PC-9 (cell line): Measurements from ENCODE around the gene RIMKLA. TPM values are rescaled to one million over a fixed set of nuclear protein-coding genes. Genes with fewer than 3 reads are reported as not detected.

Experiments used
- BruUV-seq: library from RNA; stranded (reverse); fragments of 400-500 nt; replicated peaks from 2 replicates; lab custom pipeline; 2021; lab: Mats Ljungman, UMichigan
- CTCF ChIA-PET: fragments of 300-600 bp; sonication (Branson Sonifier 250); formaldehyde crosslinking; loops from one replicate; lab custom pipeline; 2022; ENCODE audit warnings: antibody characterized with exemption; lab: Charles Lee
- POLR2A ChIA-PET: fragments of 300-600 bp; sonication (Branson Sonifier 250); formaldehyde crosslinking; loops from one replicate; lab custom pipeline; 2022; ENCODE audit warnings: antibody characterized with exemption; ENCODE audit not compliant: unreplicated experiment; lab: Charles Lee
- DNase-seq, 2 experiments: peaks; one replicate each; pipeline versions ENCODE4 v3.0.0 to v3.0.0-alpha.2; 2015 to 2022; ENCODE audit warnings: mixed read lengths in 1 of 2
- H2AFZ ChIP-seq: fragments of 200-600 bp; sonication (generic); 2 replicates; pipeline ENCODE4 v1.8.1; 2017; ENCODE audit warnings: antibody characterized with exemption
- H3F3A ChIP-seq: fragments of 200-600 bp; sonication (generic); 2 replicates; pipeline ENCODE4 v1.8.1; 2017; ENCODE audit warnings: antibody characterized with exemption, mild to moderate bottlenecking, low read depth; ENCODE audit not compliant: insufficient read depth
- H3K27ac ChIP-seq: fragments of 200-600 bp; sonication (generic); 2 replicates; pipeline ENCODE4 v1.6.1; 2016; ENCODE audit warnings: mixed run types
- H3K27me3 ChIP-seq: fragments of 200-600 bp; sonication (generic); 2 replicates; pipeline ENCODE4 v1.6.1; 2016; ENCODE audit warnings: low read depth, mixed run types; ENCODE audit not compliant: insufficient read depth
- H3K36me3 ChIP-seq: fragments of 200-600 bp; sonication (generic); 2 replicates; pipeline ENCODE4 v1.6.1; 2016; ENCODE audit warnings: low read depth, mixed run types
- H3K4me1 ChIP-seq: fragments of 200-600 bp; sonication (generic); replicated peaks from 2 replicates; pipeline ENCODE4 v1.6.1; 2016; ENCODE audit warnings: mixed run types; ENCODE audit not compliant: insufficient read depth
- H3K4me2 ChIP-seq: fragments of 200-600 bp; sonication (generic); 2 replicates; pipeline ENCODE4 v1.6.1; 2017; ENCODE audit warnings: mixed run types
- H3K4me3 ChIP-seq: fragments of 200-600 bp; sonication (generic); 2 replicates; pipeline ENCODE4 v1.6.1; 2016; ENCODE audit warnings: mixed run types
- H3K79me2 ChIP-seq: fragments of 200-600 bp; sonication (generic); 2 replicates; pipeline ENCODE4 v1.6.1; 2017; ENCODE audit warnings: low read depth, mixed run types
- H3K9me2 ChIP-seq: fragments of 200-600 bp; sonication (generic); 2 replicates; pipeline ENCODE4 v1.8.1; 2017; ENCODE audit warnings: mild to moderate bottlenecking; ENCODE audit not compliant: insufficient read depth
- H3K9me3 ChIP-seq: fragments of 200-600 bp; sonication (generic); 2 replicates; pipeline ENCODE4 v1.8.1; 2016; ENCODE audit warnings: low read depth; ENCODE audit not compliant: insufficient read depth
- H4K20me1 ChIP-seq: fragments of 200-600 bp; sonication (generic); 2 replicates; pipeline ENCODE4 v1.8.1; 2017; ENCODE audit not compliant: insufficient read depth
- CTCF ChIP-seq: fragments of 200-600 bp; sonication (generic); conservative IDR thresholded peaks from 2 replicates; pipeline ENCODE4 v1.6.1; 2017; ENCODE audit warnings: mixed run types, antibody characterized with exemption, mild to moderate bottlenecking, moderate library complexity
- EZH2 ChIP-seq: fragments of 200-600 bp; sonication (generic); IDR thresholded peaks from 2 replicates; pipeline ENCODE4 v1.8.0; 2017; ENCODE audit warnings: antibody characterized with exemption, low read depth
- intact Hi-C: fragments of 100-400 bp; cut with micrococcal nuclease; formaldehyde crosslinking; loops from one replicate; pipeline ENCODE4 v1.10.0; 2022; ENCODE audit not compliant: unreplicated experiment
- total RNA-seq: library from RNA; stranded (reverse); gene quantifications from 2 replicates; pipeline ENCODE4 v1.2.3, GENCODE V29; 2021

Gene RIMKLA
- total RNA-seq, 1 experiment from 2014 or later: 0.35 TPM

GRCh38 chr1:42461196-42461595 lies 80.6 kb downstream of the RIMKLA start:
- CTCF ChIA-PET: no interaction called here
- BruUV-seq: no TSS peak
- Histone ChIP-seq H2AFZ (no peak overlapping the region), H3K27me3 (no peaks in the 10 kb centered on the region), H3K9me3 (no peaks in the 10 kb centered on the region), H3F3A (peaks cover 38% of the 10 kb centered on the region), H3K9me2 (no peaks in the 10 kb centered on the region), H3K79me2 (peaks cover 23% of the 10 kb centered on the region), H3K4me2 (no peak overlapping the region), H3K4me1 (peaks cover 31% of the 10 kb centered on the region), H3K4me3 (no peak overlapping the region), H3K36me3 (peaks cover 15% of the 10 kb centered on the region; the same call in 1 of the 2 replicates), H3K27ac (no peak overlapping the region), H4K20me1 (no peaks in the 10 kb centered on the region)
- POLR2A ChIA-PET: no interaction called here
- intact Hi-C loops: no loop called here
- DNase-seq: no peak
- TF ChIP-seq CTCF: no peak
- TF ChIP-seq EZH2: no peak

- peak; percentile 99 for DNase-seq
- Histone ChIP-seq H3K4me1 (peaks cover 20% of the 10 kb centered on the region), H3K4me2 (peak within 1 kb of the TSS; percentile 84), H3K36me3 (peaks cover 9% of the 10 kb centered on the region; the same call in 1 of the 2 replicates), H3K9me2 (no peaks in the 10 kb centered on the region), H3K27ac (peak within 1 kb of the TSS; percentile 36; the same call in 1 of the 2 replicates), H3F3A (peaks cover 35% of the 10 kb centered on the region), H3K79me2 (peaks cover 6% of the 10 kb centered on the region), H4K20me1 (no peaks in the 10 kb centered on the region), H3K4me3 (peak within 1 kb of the TSS; percentile 73), H3K9me3 (no peaks in the 10 kb centered on the region), H3K27me3 (no peaks in the 10 kb centered on the region), H2AFZ (peak within 1 kb of the TSS; percentile 86)
- BruUV-seq: no TSS peak
- ChIA-PET POLR2A (interaction anchor here (0.5 to 1.2 kb wide), 9 partner anchors 22 to 1244 kb away, joined by 3 to 12 read pairs (median 3); partner anchors contain the start of gene MPL), CTCF (interaction anchor here (1.2 kb wide), 1 partner anchor 289 kb away, joined by 7 read pairs; no protein-coding TSS in a partner anchor)
- intact Hi-C loops: loop anchor here (1.0 kb wide), 2 partner anchors 21 to 316 kb away; no protein-coding TSS in a partner anchor
- TF ChIP-seq CTCF (no peak), EZH2 (no peak)
These were observed 82.5 kb downstream of the RIMKLA start, which contains the start of gene CCDC30 for GRCh38 chr1:42462828-42463763. Gene CCDC30 (plus strand): TSS chr1:42463286. CDS start chr1:42480552, 17,266 bp downstream.

GRCh38 chr1:42463921-42464320 lies 83.3 kb downstream of the RIMKLA start:
- H3K27me3 ChIP-seq: no peaks in the 10 kb centered on the region
- peak overlapping the region; percentile 86; the same call in 1 of the 2 replicates for H2AFZ ChIP-seq
- BruUV-seq: no TSS peak
- 0 out of 2 replicates have a peak, but pooled peaks cover 1% of the 10 kb centered on the region for H3K36me3 ChIP-seq
- H3K4me2 ChIP-seq: peak overlapping the region; percentile 76
- peak overlapping the region; percentile 73 for H3K4me3 ChIP-seq
- H3K4me1 ChIP-seq: peaks cover 18% of the 10 kb centered on the region
- intact Hi-C loops: loop anchor here (1.0 kb wide), 2 partner anchors 20 to 317 kb away; no protein-coding TSS in a partner anchor
- DNase-seq: no peak
- no peak overlapping the region for H3K27ac ChIP-seq
- no peak for TF ChIP-seq CTCF
- no peak for TF ChIP-seq EZH2
- H3K9me2 ChIP-seq: no peaks in the 10 kb centered on the region
- H3F3A ChIP-seq: peaks cover 30% of the 10 kb centered on the region
- ChIA-PET POLR2A (interaction anchor here (0.5 to 1.2 kb wide), 3 partner anchors 18 to 1121 kb away, joined by 3 to 10 read pairs (median 4); no protein-coding TSS in a partner anchor), CTCF (no interaction called here)
- H4K20me1 ChIP-seq: no peaks in the 10 kb centered on the region
- no peaks in the 10 kb centered on the region for H3K9me3 ChIP-seq
- H3K79me2 ChIP-seq: no peaks in the 10 kb centered on the region
